ENCODE results near the gene RPUSD1.

- TF ChIP-seq, protein P1, sequence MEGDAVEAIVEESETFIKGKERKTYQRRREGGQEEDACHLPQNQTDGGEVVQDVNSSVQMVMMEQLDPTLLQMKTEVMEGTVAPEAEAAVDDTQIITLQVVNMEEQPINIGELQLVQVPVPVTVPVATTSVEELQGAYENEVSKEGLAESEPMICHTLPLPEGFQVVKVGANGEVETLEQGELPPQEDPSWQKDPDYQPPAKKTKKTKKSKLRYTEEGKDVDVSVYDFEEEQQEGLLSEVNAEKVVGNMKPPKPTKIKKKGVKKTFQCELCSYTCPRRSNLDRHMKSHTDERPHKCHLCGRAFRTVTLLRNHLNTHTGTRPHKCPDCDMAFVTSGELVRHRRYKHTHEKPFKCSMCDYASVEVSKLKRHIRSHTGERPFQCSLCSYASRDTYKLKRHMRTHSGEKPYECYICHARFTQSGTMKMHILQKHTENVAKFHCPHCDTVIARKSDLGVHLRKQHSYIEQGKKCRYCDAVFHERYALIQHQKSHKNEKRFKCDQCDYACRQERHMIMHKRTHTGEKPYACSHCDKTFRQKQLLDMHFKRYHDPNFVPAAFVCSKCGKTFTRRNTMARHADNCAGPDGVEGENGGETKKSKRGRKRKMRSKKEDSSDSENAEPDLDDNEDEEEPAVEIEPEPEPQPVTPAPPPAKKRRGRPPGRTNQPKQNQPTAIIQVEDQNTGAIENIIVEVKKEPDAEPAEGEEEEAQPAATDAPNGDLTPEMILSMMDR (IDR thresholded peaks at IDR 0.05; ENCODE audit: low read length): no peak
- TF ChIP-seq EZH2 (IDR thresholded peaks at IDR 0.05; ENCODE audit: borderline replicate concordance, low read length): no peak
Observed at GRCh38 chr16:759110-759910, 28.9 kb downstream of the RPUSD1 start.

Data from OCI-LY1 (cell line).